Effector memory CD8-positive, alpha-beta T cell (primary cell): ENCODE measurements around the gene HS3ST2.

Experiments
- ATAC-seq: fragments of 150-1000 bp; cut with Tn5 transposase; replicated peaks from 2 replicates; pipeline ENCODE4 v1.10.0; 2021; ENCODE audit warnings: mild to moderate bottlenecking, moderate library complexity
- DNase-seq, 3 experiments: peaks; one replicate each; pipeline ENCODE4 v3.0.0; 2021
- H3K27ac Mint-ChIP-seq, 2 donors: one replicate each; pipeline ENCODE4 v1.8.0; 2022; ENCODE audit warnings: mild to moderate bottlenecking in 2 of 2, mixed read lengths in 2 of 2, moderate library complexity in 2 of 2
- H3K27me3 Mint-ChIP-seq, 2 donors: one replicate each; pipeline ENCODE4 v1.8.0; 2022; ENCODE audit warnings: mixed read lengths in 2 of 2
- H3K36me3 Mint-ChIP-seq: one replicate; pipeline ENCODE4 v1.8.0; 2022; ENCODE audit warnings: mild to moderate bottlenecking, moderate library complexity, mixed read lengths; ENCODE audit not compliant: insufficient read depth
- H3K4me1 Mint-ChIP-seq, 2 donors: one replicate each; pipeline ENCODE4 v1.8.0; 2022; ENCODE audit warnings: low read depth in 2 of 2, mixed read lengths in 2 of 2
- H3K4me3 Mint-ChIP-seq, 2 donors: one replicate each; pipeline ENCODE4 v1.8.0; 2022; ENCODE audit warnings: mild to moderate bottlenecking in 2 of 2, mixed read lengths in 2 of 2, moderate library complexity in 2 of 2
- H3K9me3 Mint-ChIP-seq, 2 donors: one replicate each; pipeline ENCODE4 v1.8.0; 2022; ENCODE audit warnings: mixed read lengths in 2 of 2
- total RNA-seq, 9 experiments: gene quantifications; one replicate each; lab custom pipeline; 2026; lab: John Stamatoyannopoulos, UW

HS3ST2 gene
- total RNA-seq, result 0 to 0.06 (median 0) reads per million in 9 experiments

DNA sequence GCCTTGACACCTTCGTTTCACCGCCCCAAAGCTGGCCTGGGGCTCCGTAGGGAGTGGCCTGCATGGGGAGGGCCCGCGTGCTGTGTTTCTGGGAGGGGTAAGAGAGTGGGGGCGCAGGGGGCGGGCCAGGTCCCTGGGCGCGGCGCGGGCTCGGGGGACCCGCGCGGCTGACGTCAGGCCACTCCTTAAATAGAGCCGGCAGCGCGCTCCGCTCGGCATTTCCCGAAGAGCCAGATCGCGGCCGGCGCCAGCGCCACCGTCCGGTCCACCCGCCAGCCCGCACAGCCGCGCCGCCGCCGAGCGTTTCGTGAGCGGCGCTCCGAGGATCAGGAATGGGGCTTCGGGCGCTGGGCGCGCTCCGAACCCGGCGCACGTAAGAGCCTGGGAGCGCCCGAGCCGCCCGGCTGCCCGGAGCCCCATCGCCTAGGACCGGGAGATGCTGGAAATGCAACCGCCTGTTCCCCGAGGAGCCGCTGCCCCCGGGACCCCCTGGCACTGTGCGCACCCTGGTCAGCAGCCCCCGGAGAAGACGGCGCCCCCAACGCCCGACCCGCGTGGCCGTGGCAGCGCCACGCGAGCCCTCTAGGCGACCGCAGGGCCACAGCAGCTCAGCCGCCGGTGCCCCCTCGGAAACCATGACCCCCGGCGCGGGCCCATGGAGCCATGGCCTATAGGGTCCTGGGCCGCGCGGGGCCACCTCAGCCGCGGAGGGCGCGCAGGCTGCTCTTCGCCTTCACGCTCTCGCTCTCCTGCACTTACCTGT is at the start of gene HS3ST2:
Gene HS3ST2 (plus strand): TSS at position 215 of the 763 bp plus-strand sequence. CDS start 449 bp downstream, at position 664.
- Mint-ChIP-seq H3K4me3 (no peak within 1 kb of the TSS), H3K36me3 (no peaks in the 10 kb centered on the region), H3K9me3 (no peaks in the 10 kb centered on the region), H3K27me3 (peaks cover 23 to 60% of the 10 kb centered on the region in 2 donors), H3K27ac (no peak within 1 kb of the TSS), H3K4me1 (no peaks in the 10 kb centered on the region)
- DNase-seq, result no peak
- ATAC-seq, result no peak

- DNase-seq, result no peak
- Mint-ChIP-seq H3K9me3 (no peaks in the 10 kb centered on the region), H3K36me3 (no peaks in the 10 kb centered on the region), H3K4me1 (no peaks in the 10 kb centered on the region), H3K4me3 (no peak overlapping the region), H3K27ac (no peak overlapping the region), H3K27me3 (peaks cover 32 to 40% of the 10 kb centered on the region in 2 donors)
- no peak for ATAC-seq
Measured at GRCh38 chr16:22764662-22765327, 49.2 kb upstream of the HS3ST2 start.

- Mint-ChIP-seq H3K36me3 (no peaks in the 10 kb centered on the region), H3K27me3 (peaks cover 33 to 44% of the 10 kb centered on the region in 2 donors), H3K9me3 (no peaks in the 10 kb centered on the region), H3K4me1 (no peaks in the 10 kb centered on the region), H3K4me3 (no peak overlapping the region), H3K27ac (no peak overlapping the region)
- no peak for ATAC-seq
- no peak for DNase-seq
Measured at GRCh38 chr16:22765479-22765878, 48.5 kb upstream of the HS3ST2 start.

DNA sequence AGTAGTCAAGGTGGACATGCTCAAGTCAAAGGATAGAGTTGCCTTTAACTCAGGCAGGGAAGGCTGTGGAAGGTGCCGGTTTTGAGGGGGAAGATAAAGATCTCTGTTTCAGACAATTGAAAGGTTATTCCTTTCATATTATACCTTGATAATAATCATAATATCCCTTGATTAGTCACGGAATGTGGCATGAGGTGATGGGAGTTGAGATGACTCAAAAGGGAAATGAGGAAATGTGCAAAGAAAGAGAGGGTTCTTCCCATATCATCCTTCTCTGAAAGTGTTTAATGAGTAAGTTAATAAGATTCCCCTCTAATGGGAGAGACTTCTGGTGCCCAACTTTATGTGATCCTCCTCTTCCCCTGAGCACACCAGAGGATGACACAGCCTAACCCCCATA is 43.1 kb upstream of the HS3ST2 start:
- Mint-ChIP-seq H3K4me3 (no peak overlapping the region), H3K4me1 (no peaks in the 10 kb centered on the region), H3K36me3 (no peaks in the 10 kb centered on the region), H3K27ac (no peak overlapping the region), H3K27me3 (peaks cover 46 to 63% of the 10 kb centered on the region in 2 donors), H3K9me3 (no peaks in the 10 kb centered on the region)
- no peak for DNase-seq
- no peak for ATAC-seq

- H3K27ac Mint-ChIP-seq, result no peak overlapping the region
- H3K4me1 Mint-ChIP-seq, result no peaks in the 10 kb centered on the region
- no peaks in the 10 kb centered on the region for H3K36me3 Mint-ChIP-seq
- DNase-seq (no peak), ATAC-seq (no peak)
- no peaks in the 10 kb centered on the region for H3K9me3 Mint-ChIP-seq
- peaks cover 48 to 64% of the 10 kb centered on the region in 2 donors for H3K27me3 Mint-ChIP-seq
- no peak overlapping the region for H3K4me3 Mint-ChIP-seq
Measured at GRCh38 chr16:22771551-22771950, 42.4 kb upstream of the HS3ST2 start.

- Mint-ChIP-seq H3K9me3 (no peaks in the 10 kb centered on the region), H3K4me3 (no peak overlapping the region), H3K36me3 (no peaks in the 10 kb centered on the region), H3K27me3 (peaks cover 43 to 57% of the 10 kb centered on the region in 2 donors), H3K27ac (no peak overlapping the region), H3K4me1 (no peaks in the 10 kb centered on the region)
- no peak for DNase-seq
- ATAC-seq, result no peak
Measured at GRCh38 chr16:22775220-22775922, 38.6 kb upstream of the HS3ST2 start.

- ATAC-seq, result no peak
- no peak overlapping the region for H3K4me3 Mint-ChIP-seq
- H3K36me3 Mint-ChIP-seq, result no peaks in the 10 kb centered on the region
- peaks cover 22 to 24% of the 10 kb centered on the region in 2 donors for H3K27me3 Mint-ChIP-seq
- no peak for DNase-seq
- no peak overlapping the region for H3K27ac Mint-ChIP-seq
- no peaks in the 10 kb centered on the region for H3K4me1 Mint-ChIP-seq
- H3K9me3 Mint-ChIP-seq, result no peaks in the 10 kb centered on the region
Measured at GRCh38 chr16:22781480-22781879, 32.5 kb upstream of the HS3ST2 start.

DNA sequence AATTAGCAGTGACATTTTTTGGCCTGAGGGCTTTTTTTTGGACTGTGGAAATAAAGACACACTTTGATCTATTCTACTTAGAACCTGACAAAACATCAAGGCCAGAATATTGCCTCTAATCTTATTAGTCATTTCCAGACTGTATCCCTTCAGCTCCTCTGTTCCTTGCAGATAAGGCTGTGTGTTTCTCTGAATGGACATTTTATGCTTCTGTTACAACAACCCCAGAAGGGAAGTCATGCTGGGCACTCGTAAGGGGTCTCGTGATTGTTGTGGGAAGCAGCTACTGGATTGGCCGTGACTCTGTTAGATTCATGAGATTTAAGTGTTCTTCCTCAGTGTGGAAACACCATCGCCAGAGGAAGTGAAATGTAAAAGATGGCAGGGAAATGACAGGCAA is 31.6 kb upstream of the HS3ST2 start:
- Mint-ChIP-seq H3K36me3 (no peaks in the 10 kb centered on the region), H3K27me3 (peaks cover 15 to 19% of the 10 kb centered on the region in 2 donors), H3K4me1 (no peaks in the 10 kb centered on the region), H3K9me3 (no peaks in the 10 kb centered on the region), H3K27ac (no peak overlapping the region), H3K4me3 (no peak overlapping the region)
- DNase-seq, result no peak
- ATAC-seq, result no peak

- no peak overlapping the region for H3K27ac Mint-ChIP-seq
- ATAC-seq (no peak), DNase-seq (no peak)
- H3K4me3 Mint-ChIP-seq, result no peak overlapping the region
- no peaks in the 10 kb centered on the region for H3K36me3 Mint-ChIP-seq
- peaks cover 14 to 15% of the 10 kb centered on the region in 2 donors for H3K27me3 Mint-ChIP-seq
- no peaks in the 10 kb centered on the region for H3K9me3 Mint-ChIP-seq
- peaks cover 2 to 5% of the 10 kb centered on the region in 2 donors for H3K4me1 Mint-ChIP-seq
Measured at GRCh38 chr16:22784690-22785214, 29.2 kb upstream of the HS3ST2 start.

DNA sequence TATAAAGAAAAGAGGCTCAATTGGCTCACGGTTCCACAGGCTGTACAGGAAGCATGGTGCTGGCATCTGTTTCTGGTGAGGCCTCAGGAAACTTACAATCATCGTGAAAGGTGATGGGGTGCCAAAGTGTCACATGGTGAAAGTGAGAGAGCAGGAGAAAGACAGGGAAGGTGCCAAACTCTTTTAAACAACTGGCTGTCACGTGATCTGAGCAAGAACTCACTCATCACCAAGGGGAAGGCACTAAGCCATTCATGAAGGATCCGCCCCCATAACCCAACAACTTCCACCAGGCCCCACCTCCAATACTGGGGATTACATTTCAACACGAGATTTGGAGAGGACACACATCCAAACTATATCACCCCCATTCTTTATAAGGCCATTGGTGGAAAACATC is 28.4 kb upstream of the HS3ST2 start:
- ATAC-seq (no peak), DNase-seq (no peak)
- Mint-ChIP-seq H3K27ac (no peak overlapping the region), H3K27me3 (peaks cover 14 to 15% of the 10 kb centered on the region in 2 donors), H3K4me3 (no peak overlapping the region), H3K9me3 (no peaks in the 10 kb centered on the region), H3K36me3 (no peaks in the 10 kb centered on the region), H3K4me1 (peaks cover 2 to 5% of the 10 kb centered on the region in 2 donors)

DNA sequence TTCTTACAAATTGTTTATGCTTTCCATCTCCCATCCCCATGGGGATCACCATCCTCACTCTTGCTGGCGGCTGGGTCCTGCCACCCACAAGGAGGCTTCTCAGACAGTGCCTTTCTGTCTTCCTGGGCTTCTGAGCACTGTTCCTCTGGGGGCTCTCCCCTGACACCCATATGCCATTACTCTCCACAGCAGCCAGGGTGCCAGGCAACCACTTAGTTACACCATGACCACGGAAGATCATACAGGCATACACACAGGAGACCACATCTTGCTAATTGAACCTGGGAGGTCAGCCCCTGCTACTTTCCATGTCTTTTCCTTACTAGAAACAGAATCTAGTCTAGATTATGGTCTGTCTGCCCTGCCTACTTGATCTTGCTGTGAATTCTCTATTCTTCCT is 27.7 kb upstream of the HS3ST2 start:
- Mint-ChIP-seq H3K4me1 (peaks cover 2 to 5% of the 10 kb centered on the region in 2 donors), H3K27ac (no peak overlapping the region)

GRCh38 chr16:22786691-22787090 is 27.3 kb upstream of the HS3ST2 start:
- no peak overlapping the region for H3K27ac Mint-ChIP-seq
- peaks cover 2 to 5% of the 10 kb centered on the region in 2 donors for H3K4me1 Mint-ChIP-seq
- H3K27me3 Mint-ChIP-seq, result peaks cover 21 to 22% of the 10 kb centered on the region in 2 donors
- H3K9me3 Mint-ChIP-seq, result no peaks in the 10 kb centered on the region
- DNase-seq (no peak), ATAC-seq (no peak)
- no peaks in the 10 kb centered on the region for H3K36me3 Mint-ChIP-seq
- H3K4me3 Mint-ChIP-seq, result no peak overlapping the region

More for the DNA sequence above, 27.7 kb upstream of the HS3ST2 start:
- peaks cover 18% of the 10 kb centered on the region in 2 donors for H3K27me3 Mint-ChIP-seq
- ATAC-seq, result no peak
- H3K4me3 Mint-ChIP-seq, result no peak overlapping the region
- H3K9me3 Mint-ChIP-seq, result no peaks in the 10 kb centered on the region
- DNase-seq, result no peak
- no peaks in the 10 kb centered on the region for H3K36me3 Mint-ChIP-seq

- DNase-seq (no peak), ATAC-seq (no peak)
- no peak overlapping the region for H3K4me3 Mint-ChIP-seq
- H3K27ac Mint-ChIP-seq, result no peak overlapping the region
- no peaks in the 10 kb centered on the region for H3K9me3 Mint-ChIP-seq
- H3K4me1 Mint-ChIP-seq, result peaks cover 2 to 5% of the 10 kb centered on the region in 2 donors
- no peaks in the 10 kb centered on the region for H3K36me3 Mint-ChIP-seq
- peaks cover 28 to 32% of the 10 kb centered on the region in 2 donors for H3K27me3 Mint-ChIP-seq
Measured at GRCh38 chr16:22787466-22788192, 26.3 kb upstream of the HS3ST2 start.
